CD14-positive monocyte (primary cell): ENCODE results near the gene MSGN1. TPM values are rescaled to one million over a fixed set of nuclear protein-coding genes. Genes with fewer than 3 reads are reported as not detected.

ENCODE experiments used
- DNase-seq, 3 donors: peaks; one replicate each; pipeline ENCODE4 v3.0.0-alpha.2; 2011 to 2022
- H2AFZ ChIP-seq: 2 replicates; pipeline ENCODE4 v1.6.0; 2012; ENCODE audit warnings: mild to moderate bottlenecking, low read depth, low read length, inconsistent platforms; ENCODE audit not compliant: insufficient read depth, poor library complexity, severe bottlenecking
- H3K27ac ChIP-seq, 2 donors: 1 replicate in 1 of 2; 2 replicates in 1 of 2; pipeline ENCODE4 v1.5.1; 2012 to 2013; ENCODE audit warnings: low read length in 2 of 2, control low read depth in 1 of 2, inconsistent platforms in 1 of 2, low read depth in 1 of 2, mild to moderate bottlenecking in 1 of 2
- H3K27me3 ChIP-seq, 2 donors: one replicate each; pipeline versions ENCODE4 v1.6.0 to v1.6.1; 2011 to 2013; ENCODE audit warnings: low read length in 2 of 2; ENCODE audit not compliant: control insufficient read depth in 2 of 2, insufficient read depth in 2 of 2
- H3K36me3 ChIP-seq, 2 donors: replicated peaks in 1 of 2; 1 replicate in 1 of 2; 2 replicates in 1 of 2; pipeline versions ENCODE4 v1.5.1 to v1.6.1; 2012 to 2013; ENCODE audit warnings: low read length in 2 of 2, control low read depth in 1 of 2, inconsistent platforms in 1 of 2, mild to moderate bottlenecking in 1 of 2; ENCODE audit not compliant: insufficient read depth in 2 of 2, control insufficient read depth in 1 of 2
- H3K4me1 ChIP-seq, 2 donors: 1 replicate in 1 of 2; 2 replicates in 1 of 2; pipeline versions ENCODE4 v1.5.1 to v1.6.1; 2012 to 2013; ENCODE audit warnings: low read length in 2 of 2, control low read depth in 1 of 2, inconsistent platforms in 1 of 2, mild to moderate bottlenecking in 1 of 2, moderate library complexity in 1 of 2; ENCODE audit not compliant: insufficient read depth in 2 of 2, control insufficient read depth in 1 of 2
- H3K4me2 ChIP-seq: replicated peaks from 2 replicates; pipeline ENCODE3; 2012; ENCODE audit warnings: low read length, moderate library complexity, mild to moderate bottlenecking; ENCODE audit not compliant: poor library complexity, severe bottlenecking; ENCODE audit errors: extremely low read depth
- H3K4me3 ChIP-seq, 3 experiments: fragments of 200-600 bp in 1 of 3; sonication (generic) in 1 of 3; replicated peaks in 1 of 3; 1 replicate in 2 of 3; 2 replicates in 1 of 3; pipeline ENCODE4 v1.5.1; 2011 to 2013; ENCODE audit warnings: low read length in 3 of 3, mild to moderate bottlenecking in 3 of 3, control low read depth in 2 of 3, low read depth in 2 of 3, inconsistent platforms in 1 of 3, moderate library complexity in 1 of 3
- H3K79me2 ChIP-seq: 2 replicates; pipeline ENCODE4 v1.6.0; 2012; ENCODE audit warnings: mild to moderate bottlenecking, control low read depth, inconsistent platforms, low read length, moderate library complexity; ENCODE audit not compliant: insufficient read depth
- H3K9ac ChIP-seq: 2 replicates; pipeline ENCODE4 v1.6.0; 2017; ENCODE audit warnings: low read length, mild to moderate bottlenecking; ENCODE audit not compliant: insufficient read depth, poor library complexity, severe bottlenecking
- H3K9me3 ChIP-seq, 2 donors: replicated peaks in 1 of 2; 1 replicate in 1 of 2; 2 replicates in 1 of 2; pipeline versions ENCODE4 v1.5.1 to v1.6.1; 2012 to 2013; ENCODE audit warnings: low read length in 2 of 2, control low read depth in 1 of 2; ENCODE audit not compliant: control insufficient read depth in 1 of 2, insufficient read depth in 1 of 2
- H4K20me1 ChIP-seq: 2 replicates; pipeline ENCODE4 v1.6.0; 2012; ENCODE audit warnings: mild to moderate bottlenecking, low read length, control low read depth, moderate library complexity; ENCODE audit not compliant: insufficient read depth
- H3K27ac Mint-ChIP-seq, 7 donors: one replicate each; pipeline ENCODE4 v1.8.0; 2020; ENCODE audit warnings: mild to moderate bottlenecking in 7 of 7, mixed read lengths in 7 of 7, moderate library complexity in 6 of 7, inconsistent platforms in 2 of 7
- H3K27me3 Mint-ChIP-seq, 3 donors: one replicate each; pipeline ENCODE4 v1.8.0; 2021 to 2022; ENCODE audit warnings: low read depth in 3 of 3, mild to moderate bottlenecking in 3 of 3, mixed read lengths in 3 of 3, moderate library complexity in 3 of 3, inconsistent platforms in 1 of 3
- H3K36me3 Mint-ChIP-seq, 2 donors: one replicate each; pipeline ENCODE4 v1.8.0; 2020; ENCODE audit warnings: mixed read lengths in 2 of 2, inconsistent platforms in 1 of 2, mild to moderate bottlenecking in 1 of 2
- H3K4me1 Mint-ChIP-seq: one replicate; pipeline ENCODE4 v1.8.0; 2020; ENCODE audit warnings: mild to moderate bottlenecking, mixed read lengths
- H3K4me3 Mint-ChIP-seq, 2 donors: one replicate each; pipeline ENCODE4 v1.8.0; 2020; ENCODE audit warnings: mild to moderate bottlenecking in 2 of 2, mixed read lengths in 2 of 2, moderate library complexity in 1 of 2
- H3K9me3 Mint-ChIP-seq, 7 donors: one replicate each; pipeline ENCODE4 v1.8.0; 2020 to 2022; ENCODE audit warnings: mixed read lengths in 7 of 7, mild to moderate bottlenecking in 6 of 7, moderate library complexity in 6 of 7, inconsistent platforms in 2 of 7
- WGBS: methylation state at CpG from one replicate; pipeline ENCODE4 v1.1.5; 2013; ENCODE audit warnings: missing lambda C conversion rate; ENCODE audit not compliant: insufficient coverage; 5-methylcytosine and 5-hydroxymethylcytosine counted together
- intact Hi-C, 2 donors: fragments of 100-400 bp; cut with micrococcal nuclease; formaldehyde crosslinking; loops; one replicate each; pipeline versions ENCODE4 v1.15.0 to v1.15.1; 2023
- polyA plus RNA-seq, 3 donors: library from polyadenylated mRNA; depleted of rRNA in 1 of 3; unstranded in 2 of 3; stranded (reverse) in 1 of 3; fragments of 300-500 nt in 2 of 3; fragments of >200 nt in 1 of 3; fragmentation: Illumina TruSeq in 2 of 3; gene quantifications; 1 replicate in 2 of 3; 2 replicates in 1 of 3; pipeline ENCODE4 v1.2.3, GENCODE V29; 2012 to 2021
- TF ChIP-seq, protein P1 (sequence below): fragments of 200-600 bp; IDR thresholded peaks from one replicate; pipeline ENCODE4 v1.8.0; 2022; ENCODE audit warnings: antibody characterized with exemption, mild to moderate bottlenecking

MSGN1 gene
- polyA plus RNA-seq, 3 donors = not detected

DNA sequence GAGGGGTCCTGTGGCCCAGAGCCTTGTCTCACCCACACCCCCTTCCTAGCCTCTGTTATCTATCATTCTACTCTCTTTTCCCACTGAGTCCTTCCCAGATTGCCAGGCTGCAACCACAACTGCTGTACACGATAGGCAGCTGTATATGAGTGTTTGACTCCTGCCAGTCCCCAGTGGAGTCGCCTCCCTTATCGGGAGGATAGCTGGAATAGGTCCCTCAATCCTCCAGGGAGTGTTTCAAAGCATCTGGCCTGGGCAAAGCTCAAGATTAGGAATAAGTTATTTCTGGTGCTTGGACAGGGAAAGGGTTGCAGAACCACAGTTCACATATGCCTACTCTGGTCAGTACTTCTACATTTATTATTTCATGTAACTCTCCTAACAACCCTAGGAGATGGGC lies 4.8 kb downstream of the MSGN1 start:
- Histone ChIP-seq H3K9ac (no peak overlapping the region), H4K20me1 (no peaks in the 10 kb centered on the region), H3K27ac (no peak overlapping the region), H3K9me3 (no peaks in the 10 kb centered on the region), H3K79me2 (no peaks in the 10 kb centered on the region), H2AFZ (peak overlapping the region; percentile 31), H3K4me3 (no peak overlapping the region), H3K4me1 (peaks cover 8% of the 10 kb centered on the region in 2 donors), H3K4me2 (no peak overlapping the region), H3K27me3 (no peaks in the 10 kb centered on the region), H3K36me3 (no peaks in the 10 kb centered on the region)
- no CpG with 5 or more reads among the region's 3 CpGs for WGBS
- Mint-ChIP-seq H3K36me3 (no peaks in the 10 kb centered on the region), H3K27ac (no peak overlapping the region), H3K4me1 (peaks cover 15% of the 10 kb centered on the region), H3K27me3 (peaks cover 2 to 3% (median 2%) of the 10 kb centered on the region in 3 donors), H3K9me3 (peaks cover 0 to 2% (median 0%) of the 10 kb centered on the region in 7 donors), H3K4me3 (no peak overlapping the region)
- DNase-seq = no peak
- TF ChIP-seq, protein P1, sequence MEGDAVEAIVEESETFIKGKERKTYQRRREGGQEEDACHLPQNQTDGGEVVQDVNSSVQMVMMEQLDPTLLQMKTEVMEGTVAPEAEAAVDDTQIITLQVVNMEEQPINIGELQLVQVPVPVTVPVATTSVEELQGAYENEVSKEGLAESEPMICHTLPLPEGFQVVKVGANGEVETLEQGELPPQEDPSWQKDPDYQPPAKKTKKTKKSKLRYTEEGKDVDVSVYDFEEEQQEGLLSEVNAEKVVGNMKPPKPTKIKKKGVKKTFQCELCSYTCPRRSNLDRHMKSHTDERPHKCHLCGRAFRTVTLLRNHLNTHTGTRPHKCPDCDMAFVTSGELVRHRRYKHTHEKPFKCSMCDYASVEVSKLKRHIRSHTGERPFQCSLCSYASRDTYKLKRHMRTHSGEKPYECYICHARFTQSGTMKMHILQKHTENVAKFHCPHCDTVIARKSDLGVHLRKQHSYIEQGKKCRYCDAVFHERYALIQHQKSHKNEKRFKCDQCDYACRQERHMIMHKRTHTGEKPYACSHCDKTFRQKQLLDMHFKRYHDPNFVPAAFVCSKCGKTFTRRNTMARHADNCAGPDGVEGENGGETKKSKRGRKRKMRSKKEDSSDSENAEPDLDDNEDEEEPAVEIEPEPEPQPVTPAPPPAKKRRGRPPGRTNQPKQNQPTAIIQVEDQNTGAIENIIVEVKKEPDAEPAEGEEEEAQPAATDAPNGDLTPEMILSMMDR = no peak
- intact Hi-C loops = no loop called here

- no peak overlapping the region for H3K27ac ChIP-seq
- 69% methylated on average over 3 of the region's 7 CpGs for WGBS
Observed at GRCh38 chr2:17821535-17822444, 5.5 kb downstream of the MSGN1 start.

More at GRCh38 chr2:17821535-17822444, 5.5 kb downstream of the MSGN1 start:
- Histone ChIP-seq H4K20me1 (no peaks in the 10 kb centered on the region), H3K9ac (no peak overlapping the region), H3K9me3 (no peaks in the 10 kb centered on the region), H3K4me3 (no peak overlapping the region), H2AFZ (peak overlapping the region; percentile 31), H3K4me1 (peaks cover 8% of the 10 kb centered on the region in 2 donors), H3K36me3 (no peaks in the 10 kb centered on the region), H3K4me2 (no peak overlapping the region), H3K27me3 (no peaks in the 10 kb centered on the region), H3K79me2 (no peaks in the 10 kb centered on the region)
- peaks cover 2 to 3% (median 2%) of the 10 kb centered on the region in 3 donors for H3K27me3 Mint-ChIP-seq
- H3K36me3 Mint-ChIP-seq = no peaks in the 10 kb centered on the region
- no peak overlapping the region for H3K27ac Mint-ChIP-seq
- H3K9me3 Mint-ChIP-seq = peaks cover 0 to 5% (median 0%) of the 10 kb centered on the region in 7 donors
- intact Hi-C loops = no loop called here
- no peak overlapping the region for H3K4me3 Mint-ChIP-seq
- DNase-seq = no peak
- peaks cover 15% of the 10 kb centered on the region for H3K4me1 Mint-ChIP-seq
- TF ChIP-seq, protein P1 = no peak
